Hepatocyte (in vitro differentiated cells): Measurements from ENCODE around the gene CSKMT. TPM values are rescaled to one million over a fixed set of nuclear protein-coding genes. Genes with fewer than 3 reads are reported as not detected.
"Not testable (repeated sequence)": the region's sequence is repeated elsewhere in the genome, so short reads cannot be mapped to it uniquely, and the experiment has no call there.

Experiments
- DNase-seq: peaks from one replicate; pipeline ENCODE4 v3.0.0-alpha.2; 2016; ENCODE audit warnings: low spot score
- H2AFZ ChIP-seq: fragments of 200-600 bp; sonication (generic); 2 replicates; pipeline ENCODE4 v1.6.0; 2016; ENCODE audit warnings: antibody characterized with exemption, mild to moderate bottlenecking
- H3K27ac ChIP-seq: fragments of 200-600 bp; sonication (generic); 2 replicates; pipeline ENCODE4 v1.5.1; 2016; ENCODE audit warnings: mild to moderate bottlenecking
- H3K27me3 ChIP-seq: fragments of 200-600 bp; sonication (generic); 2 replicates; pipeline ENCODE4 v1.6.1; 2016
- H3K36me3 ChIP-seq: fragments of 200-600 bp; sonication (generic); replicated peaks from 2 replicates; pipeline ENCODE4 v1.5.1; 2016; ENCODE audit warnings: low read depth; ENCODE audit not compliant: insufficient read depth
- H3K4me1 ChIP-seq: fragments of 200-600 bp; sonication (generic); 2 replicates; pipeline ENCODE4 v1.5.1; 2016; ENCODE audit warnings: mild to moderate bottlenecking, moderate library complexity; ENCODE audit not compliant: insufficient read depth
- H3K4me2 ChIP-seq: fragments of 200-600 bp; sonication (generic); 2 replicates; pipeline ENCODE4 v1.6.0; 2016
- H3K4me3 ChIP-seq: fragments of 200-600 bp; sonication (generic); 2 replicates; pipeline ENCODE4 v1.5.1; 2016; ENCODE audit warnings: mild to moderate bottlenecking
- H3K79me2 ChIP-seq: fragments of 200-600 bp; sonication (generic); 2 replicates; pipeline ENCODE4 v1.6.0; 2017; ENCODE audit warnings: mild to moderate bottlenecking
- H3K9me2 ChIP-seq: fragments of 200-600 bp; sonication (generic); replicated peaks from 2 replicates; pipeline ENCODE4 v1.6.0; 2017; ENCODE audit warnings: mild to moderate bottlenecking; ENCODE audit not compliant: insufficient read depth
- H3K9me3 ChIP-seq: fragments of 200-600 bp; sonication (generic); 2 replicates; pipeline ENCODE4 v1.5.1; 2016; ENCODE audit warnings: low read depth, mild to moderate bottlenecking
- H4K20me1 ChIP-seq: fragments of 200-600 bp; sonication (generic); 2 replicates; pipeline ENCODE4 v1.6.0; 2016; ENCODE audit warnings: mild to moderate bottlenecking; ENCODE audit not compliant: insufficient read depth, poor library complexity, severe bottlenecking
- CTCF ChIP-seq: fragments of 200-600 bp; sonication (generic); IDR thresholded peaks from 2 replicates; pipeline ENCODE4 v1.5.1; 2016; ENCODE audit warnings: antibody characterized with exemption, mild to moderate bottlenecking; ENCODE audit not compliant: poor library complexity
- EZH2 ChIP-seq: fragments of 200-600 bp; sonication (generic); IDR thresholded peaks from 2 replicates; pipeline ENCODE4 v1.6.1; 2016; ENCODE audit warnings: antibody characterized with exemption, mild to moderate bottlenecking, borderline replicate concordance
- EZH2phosphoT487 ChIP-seq: fragments of 200-600 bp; sonication (generic); IDR thresholded peaks from one replicate; pipeline ENCODE4 v1.6.1; 2018; ENCODE audit warnings: antibody characterized with exemption, mild to moderate bottlenecking, low read depth, moderate library complexity; ENCODE audit not compliant: unreplicated experiment, severe bottlenecking
- WGBS: methylation state at CpG from one replicate; pipeline ENCODE4 v1.1.6; 2016; ENCODE audit warnings: low lambda C conversion rate; ENCODE audit errors: missing lambda C conversion rate; 5-methylcytosine and 5-hydroxymethylcytosine counted together
- polyA plus RNA-seq: library from polyadenylated mRNA; unstranded; fragments of >200 nt; fragmentation: Nextera tagmentation; extraction: Ambion mirVana; gene quantifications from 2 replicates; pipeline ENCODE4 v1.2.1, GENCODE V29; 2016
- total RNA-seq: library from RNA; depleted of rRNA; stranded (reverse); fragments of >200 nt; gene quantifications from 2 replicates; pipeline ENCODE4 v1.2.3, GENCODE V29; 2014

The CSKMT gene
- total and polyA plus RNA-seq, 2 experiments from 2014 or later, result 5.7 to 22.5 TPM

DNA sequence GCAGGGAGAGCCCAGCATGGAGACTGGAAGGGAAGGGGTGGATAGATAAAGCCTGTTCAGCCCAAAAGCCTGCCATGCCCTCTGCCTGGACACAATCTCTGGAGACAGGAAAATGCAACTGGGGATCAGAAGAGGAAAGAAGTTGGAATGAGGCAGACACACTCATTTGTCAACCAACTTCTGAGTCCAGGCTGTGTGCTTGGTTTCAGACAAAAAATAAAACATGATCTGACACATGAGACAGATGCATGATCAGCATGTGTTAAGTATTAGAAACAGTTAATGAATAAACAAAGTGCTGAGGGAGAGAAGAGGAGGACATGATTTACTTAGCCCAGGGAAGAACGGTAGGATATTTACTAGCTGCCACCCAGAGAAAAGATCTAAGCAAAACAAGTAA lies 23.4 kb downstream of the CSKMT start:
- no peak for DNase-seq
- no peak overlapping the region for H3K27ac ChIP-seq
- H3K4me1 ChIP-seq, result peaks cover 6% of the 10 kb centered on the region
- no peaks in the 10 kb centered on the region for H3K79me2 ChIP-seq
- H3K9me2 ChIP-seq, result no peaks in the 10 kb centered on the region
- TF ChIP-seq EZH2phosphoT487 (no peak), EZH2 (no peak), CTCF (no peak)
- H3K4me3 ChIP-seq, result no peak overlapping the region
- H3K9me3 ChIP-seq, result no peaks in the 10 kb centered on the region
- no peak overlapping the region for H2AFZ ChIP-seq
- WGBS, result 23% methylated on average over 1 of the region's 1 CpG
- peak overlapping the region; percentile 20 for H3K4me2 ChIP-seq
- H4K20me1 ChIP-seq, result no peaks in the 10 kb centered on the region
- H3K36me3 ChIP-seq, result no peaks in the 10 kb centered on the region
- H3K27me3 ChIP-seq, result no peaks in the 10 kb centered on the region

DNA sequence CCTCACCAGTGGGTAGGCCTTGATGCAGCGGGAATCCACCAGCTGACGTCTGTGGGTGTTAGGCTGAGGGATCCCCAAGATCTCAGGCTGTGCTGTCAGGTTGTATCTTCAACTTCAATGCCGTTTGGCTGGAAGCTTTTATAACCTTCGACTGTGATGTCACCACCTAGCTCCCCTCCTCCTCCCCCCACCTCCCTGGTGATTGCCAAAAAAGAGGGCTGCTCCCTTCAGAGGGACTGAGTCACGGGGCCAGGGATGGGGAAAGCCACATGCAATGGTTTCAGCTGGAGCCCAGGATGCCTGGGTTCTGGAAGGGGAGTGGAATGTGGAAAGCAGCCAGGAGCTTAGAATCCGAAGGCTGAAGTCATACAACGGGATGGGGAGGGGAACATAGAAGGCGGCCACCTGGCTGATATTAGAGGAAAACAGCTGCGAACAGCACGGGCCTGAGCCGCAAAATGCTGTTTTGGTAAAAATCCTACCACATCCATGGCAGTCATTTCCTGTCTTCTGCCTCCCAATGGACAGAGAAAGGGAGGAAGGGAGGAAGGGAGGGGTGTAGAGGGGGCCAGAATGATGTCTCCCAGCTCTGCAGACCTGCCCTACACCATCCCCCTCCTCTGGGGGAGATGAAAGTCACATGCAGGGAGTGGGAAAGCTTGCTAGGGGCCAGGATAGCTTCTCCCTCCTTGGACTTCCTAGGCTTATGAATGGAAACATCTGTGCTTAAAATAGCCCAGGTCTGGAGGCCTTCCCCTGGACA lies 24.5 kb downstream of the CSKMT start, which contains the start of gene LRRN4CL:
Gene LRRN4CL (minus strand): TSS at position 110 of the 763 bp plus-strand sequence. CDS start 1,022 bp downstream, outside the sequence.
- H3K27ac ChIP-seq, result peak within 1 kb of the TSS; percentile 60

DNA sequence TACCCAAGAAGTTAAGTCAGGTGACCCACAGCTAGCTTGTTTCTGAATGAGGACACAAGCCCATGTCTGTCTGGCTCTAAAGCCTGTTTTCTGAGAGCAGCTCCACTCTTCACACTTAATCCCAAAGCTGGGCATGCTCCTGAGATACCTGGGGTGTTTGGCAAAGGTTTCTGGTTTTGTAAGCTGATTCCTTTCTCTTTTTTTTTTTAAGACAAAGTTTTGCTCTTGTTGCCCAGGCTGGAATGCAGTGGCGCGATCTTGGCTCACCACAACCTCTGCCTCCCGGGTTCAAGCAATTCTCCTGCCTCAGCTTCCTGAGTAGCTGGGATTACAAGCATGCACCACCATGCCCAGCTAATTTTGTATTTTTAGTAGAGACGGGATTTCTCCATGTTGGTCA lies 28.5 kb downstream of the CSKMT start:
- H3K4me1 ChIP-seq, H4K20me1 ChIP-seq, H3K4me2 ChIP-seq, H2AFZ ChIP-seq, H3K36me3 ChIP-seq, H3K4me3 ChIP-seq, DNase-seq, H3K9me3 ChIP-seq, H3K27me3 ChIP-seq, H3K79me2 ChIP-seq, H3K9me2 ChIP-seq, H3K27ac ChIP-seq: not testable (repeated sequence)
- WGBS, result 78% methylated on average over 4 of the region's 4 CpGs

More for the DNA sequence above, 24.5 kb downstream of the CSKMT start, which contains the start of gene LRRN4CL:
- H3K4me3 ChIP-seq, result no peak within 1 kb of the TSS
- peak; percentile 60 for DNase-seq
- no peaks in the 10 kb centered on the region for H3K9me3 ChIP-seq
- no peaks in the 10 kb centered on the region for H3K27me3 ChIP-seq
- H3K9me2 ChIP-seq, result no peaks in the 10 kb centered on the region
- H3K79me2 ChIP-seq, result no peaks in the 10 kb centered on the region
- WGBS, result 61% methylated on average over 11 of the region's 11 CpGs
- TF ChIP-seq EZH2phosphoT487, result no peak
- no peak for TF ChIP-seq CTCF
- TF ChIP-seq EZH2, result no peak
- no peaks in the 10 kb centered on the region for H3K36me3 ChIP-seq
- no peaks in the 10 kb centered on the region for H4K20me1 ChIP-seq
- no peak within 1 kb of the TSS for H2AFZ ChIP-seq
- peaks cover 6% of the 10 kb centered on the region for H3K4me1 ChIP-seq
- H3K4me2 ChIP-seq, result peak within 1 kb of the TSS; percentile 20

GRCh38 chr11:62694455-62695167 lies 29.5 kb downstream of the CSKMT start:
- WGBS, result 73% methylated on average over 14 of the region's 14 CpGs
- Histone ChIP-seq H3K27ac (no peak overlapping the region), H3K9me3 (no peaks in the 10 kb centered on the region), H3K4me3 (no peak overlapping the region), H2AFZ (no peak overlapping the region), H3K4me1 (no peaks in the 10 kb centered on the region), H3K79me2 (no peaks in the 10 kb centered on the region), H4K20me1 (no peaks in the 10 kb centered on the region), H3K27me3 (no peaks in the 10 kb centered on the region), H3K36me3 (no peaks in the 10 kb centered on the region), H3K4me2 (no peak overlapping the region), H3K9me2 (no peaks in the 10 kb centered on the region)
- peak; percentile 88 for DNase-seq
- peak; percentile 81 for TF ChIP-seq CTCF
- no peak for TF ChIP-seq EZH2phosphoT487
- TF ChIP-seq EZH2, result no peak
